NCI-H510A treated with DMSO at 0.1 percent for 48 hours (cell line): ENCODE results near the gene FXYD4.
"Not testable (repeated sequence)": the region's sequence is repeated elsewhere in the genome, so short reads cannot be mapped to it uniquely, and the experiment has no call there.

Source experiments
- DNase-seq: peaks from one replicate; lab custom pipeline; 2025; lab: John Stamatoyannopoulos, UW

The FXYD4 gene, protein sequence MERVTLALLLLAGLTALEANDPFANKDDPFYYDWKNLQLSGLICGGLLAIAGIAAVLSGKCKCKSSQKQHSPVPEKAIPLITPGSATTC

DNA sequence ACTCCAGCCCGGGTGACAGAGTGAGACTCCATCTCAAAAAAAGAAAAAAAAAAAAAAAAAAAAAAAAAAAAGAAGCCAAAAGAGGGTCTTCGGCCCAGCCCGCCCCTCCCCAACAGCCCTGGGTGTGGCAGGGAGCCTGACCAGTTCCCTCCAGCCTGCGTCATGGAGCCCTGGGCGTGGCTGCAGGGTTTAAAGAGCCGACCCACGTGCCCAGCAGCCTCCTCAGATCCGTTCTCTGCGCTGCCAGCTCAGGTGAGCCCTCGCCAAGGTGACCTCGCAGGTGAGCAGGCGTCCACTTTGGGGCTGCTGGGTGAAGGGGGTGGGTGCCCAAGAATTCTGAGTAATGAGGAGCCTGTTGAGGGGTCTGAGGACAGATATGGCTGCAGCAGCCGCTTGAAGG is at the start of gene FXYD4:
TSS of gene FXYD4 (plus strand) at position 219 of the 400 bp plus-strand sequence. CDS start 2,111 bp downstream, outside the sequence.
- DNase-seq: no peak

DNA sequence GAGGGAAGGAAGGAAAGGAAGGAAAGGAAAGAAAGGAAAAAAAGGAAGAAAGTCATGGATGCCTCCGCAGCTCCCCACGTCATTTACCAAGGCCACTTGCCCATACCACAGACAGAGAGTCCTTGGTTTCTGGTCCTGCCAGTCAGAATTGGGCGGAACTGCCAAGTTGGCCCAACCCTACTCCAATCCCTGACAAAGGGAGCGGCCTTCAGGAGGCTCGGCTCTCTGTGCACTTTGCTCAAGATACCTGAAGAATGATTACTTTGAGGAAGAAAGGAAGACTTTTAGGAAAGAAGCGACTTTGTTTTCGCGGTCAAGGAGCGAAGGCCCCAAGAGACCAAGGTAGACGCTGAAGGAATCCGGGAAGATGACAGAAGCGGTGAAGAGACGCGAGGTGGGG is 49.1 kb upstream of the FXYD4 start:
- no peak for DNase-seq

DNA sequence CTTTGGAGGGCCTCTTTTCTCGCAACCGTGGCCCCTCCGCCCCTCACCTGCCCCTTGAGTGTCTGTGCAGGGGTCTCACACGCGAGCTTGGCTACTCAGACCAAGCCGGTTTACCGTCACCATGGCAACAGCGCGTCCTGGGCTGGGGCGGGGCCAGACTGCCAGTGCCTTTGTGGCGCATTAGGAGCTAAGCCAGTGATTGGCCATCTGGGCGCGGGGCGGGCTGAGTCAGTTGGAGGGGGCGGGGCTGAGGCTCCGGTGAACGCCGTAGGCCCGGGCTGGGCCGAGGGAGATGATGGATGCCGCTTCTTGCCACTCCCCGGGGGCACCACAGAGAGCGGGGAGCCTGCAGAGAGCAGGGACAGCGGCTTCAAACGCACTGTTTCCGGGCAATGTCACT is 48.7 kb upstream of the FXYD4 start:
- DNase-seq: no peak

DNA sequence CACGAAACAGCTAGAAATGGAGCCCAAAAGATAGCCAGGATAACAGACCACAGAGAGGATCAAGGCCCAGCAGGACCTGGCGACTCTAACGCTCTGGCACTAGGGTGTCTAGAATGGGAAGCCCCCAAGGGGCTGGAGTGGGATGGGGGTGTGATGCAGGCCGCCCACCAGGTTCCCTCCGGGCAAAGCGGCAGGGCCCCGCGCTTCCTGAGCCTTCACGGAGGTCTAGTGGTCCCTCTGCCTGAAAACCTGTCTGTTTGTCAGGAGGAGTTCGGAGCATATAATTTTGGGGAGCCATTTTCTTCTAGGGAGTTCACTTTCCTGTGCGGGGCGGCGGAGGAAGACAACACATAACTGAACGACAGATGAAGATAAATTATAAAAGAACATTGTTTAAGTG is 48.2 kb upstream of the FXYD4 start:
- DNase-seq: no peak

DNA sequence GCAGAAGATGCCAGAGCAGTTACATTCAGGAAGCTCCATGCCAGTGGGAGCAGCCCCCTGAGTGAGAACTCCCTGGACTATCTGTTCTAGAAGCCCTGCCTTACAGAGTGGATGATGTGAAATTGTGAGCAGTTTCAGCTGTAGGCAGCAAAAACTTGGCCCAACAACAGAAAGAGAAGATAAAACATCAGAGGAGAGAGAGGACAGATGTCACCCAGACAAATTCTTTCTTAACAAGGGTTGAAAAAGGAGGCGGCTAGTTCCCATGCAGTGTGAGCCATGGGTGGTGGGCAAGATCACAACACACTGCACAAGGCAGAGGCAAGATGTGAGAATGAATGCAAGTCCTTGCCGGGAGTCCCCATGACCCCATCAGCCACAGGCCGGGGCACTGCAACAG is 46.6 kb upstream of the FXYD4 start:
- no peak for DNase-seq

DNA sequence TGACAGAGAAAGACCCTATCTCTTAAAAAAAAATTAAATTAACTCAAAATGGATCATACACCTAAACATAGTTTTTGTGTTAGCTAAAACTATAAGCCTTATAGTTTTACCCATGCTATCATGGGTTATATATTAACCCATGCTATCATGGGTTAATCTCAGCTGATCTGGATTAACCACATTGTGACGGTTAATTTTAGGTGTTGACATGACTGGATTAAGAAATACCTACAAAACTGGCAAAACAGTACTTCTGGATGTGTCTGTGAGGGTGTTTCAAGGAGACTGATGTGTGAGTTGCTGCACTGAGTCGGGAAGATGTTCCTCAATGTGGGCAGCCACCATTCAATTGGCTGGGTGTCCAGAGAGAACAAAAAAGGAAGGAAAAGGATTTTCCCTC is 44.3 kb upstream of the FXYD4 start:
- DNase-seq: no peak

DNA sequence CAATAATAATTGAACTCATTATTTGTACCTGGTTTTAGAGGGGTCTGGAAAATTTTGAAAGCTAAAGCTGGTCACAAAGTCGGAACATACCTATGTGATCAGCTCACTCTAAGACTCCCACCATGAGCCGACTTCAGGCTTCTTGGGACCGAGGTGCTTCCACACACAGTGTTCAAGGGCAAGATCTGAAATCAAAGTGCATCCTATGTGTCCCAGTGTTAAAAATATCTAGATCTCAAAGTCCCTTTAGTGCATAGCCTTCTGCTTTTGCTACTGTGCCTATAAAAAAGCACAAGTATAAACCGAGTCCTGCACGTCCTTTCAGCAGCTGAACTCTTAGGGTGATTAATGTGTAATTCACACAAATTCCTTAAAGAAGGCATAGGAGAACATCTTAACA is 43.5 kb upstream of the FXYD4 start:
- no peak for DNase-seq

DNA sequence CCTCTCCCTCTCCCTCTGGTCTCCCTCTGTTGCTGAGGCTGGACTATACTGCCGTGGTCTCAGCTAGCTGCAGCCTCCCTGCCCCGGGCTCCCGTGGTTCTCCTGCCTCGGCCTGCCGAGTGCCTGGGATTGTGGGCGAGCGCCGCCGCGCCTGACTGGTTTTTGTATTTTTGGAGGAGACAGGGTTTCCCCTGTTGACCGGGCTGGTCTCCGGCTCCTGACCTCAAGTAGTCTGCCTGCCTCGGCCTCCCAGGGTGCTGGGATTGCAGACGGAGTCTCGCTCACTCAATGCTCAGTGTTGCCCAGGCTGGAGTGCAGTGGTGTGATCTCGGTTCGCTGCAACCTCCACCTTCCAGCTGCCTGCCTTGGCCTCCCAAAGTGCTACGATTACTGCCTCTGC is 42.6 kb upstream of the FXYD4 start:
- not testable (repeated sequence) for DNase-seq

DNA sequence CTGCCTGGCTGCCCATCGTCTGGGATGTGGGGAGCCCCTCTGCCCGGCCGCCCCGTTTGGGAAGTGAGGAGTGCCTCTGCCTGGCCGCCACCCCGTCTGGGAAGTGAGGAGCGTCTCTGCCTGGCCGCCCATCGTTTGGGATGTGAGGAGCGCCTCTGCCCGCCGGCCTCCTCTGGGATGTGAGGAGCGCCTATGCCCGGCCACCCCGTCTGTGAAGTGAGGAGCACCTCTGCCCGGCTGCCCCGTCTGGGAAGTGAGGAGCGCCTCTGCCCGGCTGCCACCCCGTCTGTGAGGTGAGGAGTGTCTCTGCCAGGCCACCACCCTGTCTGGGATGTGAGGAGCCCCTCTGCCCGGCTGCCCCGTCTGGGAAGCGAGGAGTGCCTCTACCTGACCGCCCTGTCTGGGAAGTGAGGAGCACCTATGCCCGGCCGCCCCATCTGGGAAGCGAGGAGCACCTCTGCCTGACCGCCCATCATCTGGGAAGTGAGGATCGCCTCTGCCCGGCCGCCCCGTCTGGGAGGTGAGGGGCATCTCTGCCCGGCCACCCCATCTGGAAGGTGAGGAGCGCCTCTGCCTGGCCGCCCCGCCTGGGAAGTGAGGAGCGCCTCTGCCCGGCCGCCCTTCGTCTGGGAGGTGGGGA is 42.1 kb upstream of the FXYD4 start:
- DNase-seq: not testable (repeated sequence)

DNA sequence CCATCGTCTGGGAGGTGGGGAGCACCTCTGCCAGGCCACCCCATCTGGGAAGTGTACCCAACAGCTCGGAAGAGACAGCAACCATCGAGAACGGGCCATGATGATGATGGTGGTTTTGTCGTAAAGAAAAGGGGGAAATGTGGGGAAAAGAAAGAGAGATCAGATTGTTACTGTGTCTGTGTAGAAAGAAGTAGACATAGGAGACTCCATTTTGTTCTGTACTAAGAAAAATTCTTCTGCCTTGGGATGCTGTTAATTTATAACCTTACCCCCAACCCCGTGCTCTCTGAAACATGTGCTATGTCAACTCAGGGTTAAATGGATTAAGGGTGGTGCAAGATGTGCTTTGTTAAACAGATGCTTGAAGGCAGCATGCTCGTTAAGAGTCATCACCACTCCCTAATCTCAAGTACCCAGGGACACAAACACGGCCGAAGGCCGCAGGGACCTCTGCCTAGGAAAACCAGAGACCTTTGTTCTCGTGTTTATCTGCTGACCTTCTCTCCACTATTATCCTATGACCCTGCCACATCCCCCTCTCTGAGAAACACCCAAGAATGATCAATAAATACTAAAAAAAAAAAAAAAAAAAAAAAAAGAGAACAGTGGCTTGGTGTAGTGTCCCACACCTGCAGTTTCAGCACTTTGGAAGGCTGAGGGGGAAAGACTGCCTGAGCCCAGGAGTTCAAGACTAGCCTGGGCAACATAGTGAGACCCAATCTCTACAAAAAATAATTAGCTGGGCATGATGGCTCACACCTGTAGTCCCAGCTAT is 41.2 kb upstream of the FXYD4 start:
- not testable (repeated sequence) for DNase-seq

DNA sequence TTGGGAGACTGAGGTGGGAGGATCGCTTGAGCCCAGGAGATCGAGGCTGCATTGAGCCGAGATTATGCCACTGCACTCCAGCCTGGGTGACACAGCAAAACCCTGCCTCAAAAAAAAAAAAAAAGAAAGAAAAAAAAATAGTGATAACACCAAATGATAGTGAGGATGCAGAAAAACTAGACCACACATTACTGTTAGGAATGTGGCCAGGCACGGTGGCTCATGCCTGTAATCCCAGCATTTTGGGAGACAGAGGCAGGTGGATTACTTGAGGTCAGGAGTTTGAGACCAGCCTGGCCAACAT is 40.7 kb upstream of the FXYD4 start:
- not testable (repeated sequence) for DNase-seq

DNA sequence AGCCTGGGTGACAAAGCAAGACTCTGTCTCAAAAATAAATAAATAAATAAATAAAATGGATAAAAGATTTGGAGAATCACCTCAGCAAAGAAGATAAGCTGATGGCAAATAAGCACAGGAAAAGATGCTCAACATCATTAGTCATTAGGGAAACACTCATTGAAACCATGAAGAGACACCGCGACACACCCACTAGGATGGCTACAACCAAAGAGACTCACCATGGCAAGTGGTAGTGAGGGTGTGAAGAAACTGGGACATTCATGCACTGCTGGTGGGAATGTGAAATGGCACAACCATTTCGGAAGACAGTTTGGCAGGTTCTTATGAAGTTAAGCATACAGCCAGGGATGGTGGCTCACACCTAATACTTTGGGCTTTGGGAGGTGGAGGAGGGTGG is 37.8 kb upstream of the FXYD4 start:
- no peak for DNase-seq

DNA sequence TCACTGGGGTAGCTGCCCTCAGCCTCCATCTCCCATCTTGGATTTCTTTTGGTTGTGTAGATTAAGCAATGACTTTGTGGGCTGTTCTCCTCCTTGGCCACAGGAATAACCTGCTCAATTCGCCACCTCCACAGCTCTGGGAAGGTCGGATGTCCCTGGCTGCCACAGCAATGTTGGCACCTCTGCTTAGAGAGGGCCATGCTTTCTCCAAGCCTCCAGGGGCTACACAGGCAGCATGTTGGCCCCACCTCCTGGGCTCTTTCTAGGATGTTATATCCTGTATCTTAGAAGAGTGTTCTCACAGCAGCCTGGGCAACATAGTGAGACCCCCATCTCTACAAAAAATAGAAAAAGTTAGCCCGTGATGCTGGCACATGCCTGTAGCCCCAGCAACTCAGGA is 35.4 kb upstream of the FXYD4 start:
- no peak for DNase-seq

DNA sequence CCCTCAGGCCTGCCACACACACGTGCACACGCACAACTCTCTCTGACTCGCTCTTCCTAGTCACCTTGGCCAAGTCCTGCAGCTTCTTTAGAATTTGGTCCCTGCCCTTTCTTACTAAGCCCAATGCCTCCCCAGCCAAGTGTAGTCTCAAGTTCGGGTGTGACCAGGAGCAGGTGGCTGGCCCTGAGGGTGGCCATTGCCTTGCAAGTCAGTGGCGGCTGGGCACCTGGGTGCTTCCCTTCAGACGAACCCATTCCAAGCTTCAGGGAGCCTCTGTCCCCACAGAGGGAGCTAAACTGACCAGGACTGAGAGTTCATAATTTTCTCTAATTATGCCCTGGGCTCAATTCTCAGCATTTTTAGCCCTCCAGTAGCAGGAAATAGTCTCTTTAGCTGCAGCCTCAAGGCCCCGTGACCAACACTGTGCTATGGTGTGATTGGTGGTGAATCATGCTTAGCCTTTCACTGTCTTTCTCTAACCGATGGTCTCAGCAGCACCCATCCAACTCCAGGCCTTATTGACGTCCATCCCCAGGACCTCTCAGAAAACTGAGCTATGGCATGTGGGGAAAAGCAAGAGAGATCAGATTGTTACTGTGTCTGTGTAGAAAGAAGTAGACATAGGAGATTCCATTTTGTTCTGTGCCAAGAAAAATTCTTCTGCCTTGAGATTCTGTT is 34.7 kb upstream of the FXYD4 start:
- DNase-seq: no peak

DNA sequence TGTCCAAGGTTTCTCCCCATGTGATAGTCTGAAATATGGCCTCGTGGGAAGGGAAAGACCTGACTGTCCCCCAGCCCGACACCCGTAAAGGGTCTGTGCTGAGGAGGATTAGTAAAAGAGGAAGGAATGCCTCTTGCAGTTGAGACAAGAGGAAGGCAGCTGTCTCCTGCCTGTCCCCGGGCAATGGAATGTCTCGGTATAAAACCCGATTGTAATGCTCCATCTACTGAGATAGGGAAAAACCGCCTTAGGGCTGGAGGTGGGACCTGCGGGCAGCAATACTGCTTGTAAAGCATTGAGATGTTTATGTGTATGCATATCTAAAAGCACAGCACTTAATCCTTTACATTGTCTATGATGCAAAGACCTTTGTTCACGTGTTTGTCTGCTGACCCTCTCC is 33.9 kb upstream of the FXYD4 start:
- not testable (repeated sequence) for DNase-seq

DNA sequence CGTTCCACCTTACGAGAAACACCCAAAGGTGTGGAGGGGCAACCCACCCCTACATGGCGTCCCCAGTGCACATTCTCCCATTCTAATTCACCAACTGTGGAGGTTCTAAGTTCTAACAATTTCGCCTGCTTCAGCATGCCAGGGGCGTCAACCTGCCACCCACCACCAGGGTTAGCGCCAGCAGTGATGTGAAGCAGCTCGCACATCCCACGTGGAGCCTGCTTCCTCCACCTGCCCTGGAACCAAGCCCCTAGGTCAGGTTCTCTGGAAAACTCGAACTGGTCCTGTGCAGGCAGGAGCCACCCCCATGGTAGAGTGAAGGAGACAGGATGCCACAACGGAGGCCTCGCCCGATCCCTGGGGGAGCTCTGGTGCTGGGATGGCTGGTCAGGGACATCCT is 33.3 kb upstream of the FXYD4 start:
- DNase-seq: no peak

DNA sequence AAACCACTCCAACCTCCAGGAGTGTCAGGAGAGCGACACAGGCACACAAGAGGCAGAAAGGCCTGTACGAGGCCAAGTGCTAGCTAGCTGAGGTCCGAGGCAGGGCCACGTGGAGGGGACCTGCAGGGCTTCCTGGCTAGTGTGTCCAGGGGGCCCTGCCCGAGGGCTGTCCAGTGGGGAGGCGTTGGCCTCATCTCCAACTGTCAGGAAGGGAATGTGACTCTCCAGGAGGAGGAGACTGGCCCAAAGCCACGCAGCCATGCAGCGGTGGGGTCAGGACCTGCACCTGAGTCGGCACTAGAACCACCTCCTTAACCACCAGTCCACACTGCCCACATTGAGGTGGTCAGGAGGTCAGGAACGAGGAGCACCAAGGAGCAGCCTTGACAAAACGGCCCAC is 32.3 kb upstream of the FXYD4 start:
- no peak for DNase-seq

DNA sequence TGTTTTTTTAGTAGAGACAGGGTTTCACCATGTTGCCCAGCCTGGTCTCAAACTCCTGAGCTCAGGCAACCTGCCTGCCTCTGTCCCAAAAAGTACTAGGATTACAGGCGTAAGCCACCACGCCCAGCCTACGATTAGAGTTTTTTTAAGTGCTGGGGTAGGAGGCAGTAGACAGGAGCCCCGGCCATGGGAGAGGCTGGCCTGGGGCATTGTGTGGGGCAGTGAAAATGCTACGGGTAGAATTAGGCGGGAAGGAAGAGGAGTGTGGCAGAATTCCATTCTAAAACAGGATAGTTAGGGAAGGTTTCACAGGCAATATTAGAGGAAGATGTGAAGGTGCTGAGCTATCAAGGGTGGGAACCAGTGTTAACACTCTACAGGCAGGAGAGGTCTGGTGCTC is 31.3 kb upstream of the FXYD4 start:
- DNase-seq: no peak

DNA sequence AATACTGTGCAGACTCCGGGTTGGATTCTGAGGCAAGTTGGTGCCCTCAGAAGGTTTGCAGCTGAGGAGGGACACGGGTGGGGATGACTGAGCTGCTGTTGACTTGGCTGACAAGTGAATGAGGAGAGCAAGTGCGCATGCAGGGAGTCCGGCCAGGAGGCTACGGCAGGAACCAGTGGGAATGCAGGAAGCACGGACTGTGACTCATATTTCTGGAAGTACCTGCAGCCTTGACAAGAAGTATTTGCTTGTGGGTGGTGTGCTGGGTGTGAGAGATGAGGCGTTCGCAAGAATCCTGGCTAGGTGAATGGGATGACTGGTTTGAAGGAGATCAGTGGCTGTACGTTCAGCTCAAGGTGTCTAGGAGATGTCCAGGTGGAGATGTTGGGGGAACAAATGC is 30.8 kb upstream of the FXYD4 start:
- no peak for DNase-seq

DNA sequence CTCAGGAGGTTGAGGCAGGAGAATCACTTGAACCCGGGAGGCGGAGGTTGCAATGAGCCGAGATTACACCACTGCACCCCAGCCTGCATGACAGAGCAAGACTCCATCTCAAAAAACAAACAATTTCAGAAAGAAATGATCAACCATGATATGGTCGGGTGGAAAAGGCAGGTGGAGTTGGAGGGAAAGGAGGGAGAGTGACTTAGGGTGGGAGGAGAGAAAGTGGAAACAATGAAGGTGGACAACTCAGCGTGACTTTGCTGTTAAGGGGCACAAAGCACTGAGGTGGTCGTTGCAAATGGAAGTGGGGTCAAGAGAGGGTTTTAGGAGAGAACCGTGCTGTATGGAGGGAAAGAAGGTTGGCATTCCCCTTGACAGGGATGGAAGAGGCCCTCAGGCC is 30.0 kb upstream of the FXYD4 start:
- DNase-seq: no peak

DNA sequence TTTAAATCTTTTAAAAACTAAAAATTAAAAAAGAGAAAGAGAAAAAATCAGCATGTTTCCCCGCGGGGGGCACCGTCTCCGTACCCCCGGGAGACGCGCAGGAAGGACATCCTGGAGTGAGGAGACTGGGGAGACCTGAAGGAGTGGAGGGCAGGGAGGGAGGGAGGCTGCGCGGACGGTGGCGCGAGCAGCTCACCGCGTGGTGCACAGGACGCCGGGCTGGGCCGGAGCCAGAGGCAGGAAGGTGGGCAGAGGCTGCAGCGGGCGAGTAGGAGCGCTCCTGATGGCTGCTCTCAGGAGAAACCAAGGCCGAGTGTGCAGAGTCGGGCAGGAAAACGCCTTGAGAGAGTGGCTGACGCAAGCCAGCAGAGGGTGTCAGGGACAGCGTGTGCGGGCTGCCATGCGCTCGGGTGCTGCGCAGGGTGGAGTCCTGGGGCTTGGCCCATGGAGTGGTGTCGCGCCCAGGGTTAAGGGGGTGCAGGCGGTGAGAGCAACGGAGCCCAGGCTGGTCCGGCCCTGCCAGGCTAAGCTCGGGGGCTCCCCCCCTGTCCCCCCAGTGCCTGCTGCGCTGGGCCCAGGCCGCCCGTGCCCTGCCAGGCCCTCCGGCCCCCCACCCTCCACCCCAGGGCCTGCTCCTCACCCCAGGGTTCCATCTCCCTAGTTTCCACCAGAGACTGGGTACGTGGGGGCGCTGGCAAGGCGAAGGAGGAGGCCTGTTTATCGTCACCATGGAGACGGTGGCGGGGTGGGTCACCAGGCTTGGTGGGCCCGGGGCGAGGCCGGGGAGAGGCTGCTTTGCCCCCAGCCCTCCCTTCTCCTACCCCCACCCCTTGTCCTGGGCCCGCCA is 28.9 kb upstream of the FXYD4 start:
- no peak for DNase-seq

DNA sequence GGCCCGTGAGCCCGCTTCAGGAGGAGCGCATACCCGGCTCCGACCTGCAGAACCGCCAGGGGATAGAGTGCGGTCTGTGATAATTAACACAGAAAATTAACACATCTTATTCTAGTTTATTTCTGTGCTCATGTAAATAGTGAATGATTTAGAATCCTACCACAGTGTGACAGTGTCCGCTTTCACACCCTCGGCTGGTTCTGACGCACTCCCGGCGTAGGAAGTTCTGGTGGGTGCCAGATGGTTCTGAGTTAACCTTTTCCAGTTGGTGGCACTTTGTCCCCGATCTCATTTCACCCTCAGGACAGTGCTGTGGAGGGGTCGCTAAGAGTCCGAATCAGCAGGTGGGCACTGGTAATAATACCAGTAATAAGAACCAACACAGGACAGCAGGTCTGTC is 28.3 kb upstream of the FXYD4 start:
- no peak for DNase-seq
